ENCODE measurements around the gene PTGS2. TPM values are rescaled to one million over a fixed set of nuclear protein-coding genes. Genes with fewer than 3 reads are reported as not detected.
"Not testable (repeated sequence)": the region's sequence is repeated elsewhere in the genome, so short reads cannot be mapped to it uniquely, and the experiment has no call there.

PTGS2 gene
- total RNA-seq, 1 experiment from 2014 or later, result not detected

GRCh38 chr1:186670297-186671135, 9.7 kb downstream of the PTGS2 start:
- no peak for DNase-seq (ENCODE audit: low read depth)

DNA sequence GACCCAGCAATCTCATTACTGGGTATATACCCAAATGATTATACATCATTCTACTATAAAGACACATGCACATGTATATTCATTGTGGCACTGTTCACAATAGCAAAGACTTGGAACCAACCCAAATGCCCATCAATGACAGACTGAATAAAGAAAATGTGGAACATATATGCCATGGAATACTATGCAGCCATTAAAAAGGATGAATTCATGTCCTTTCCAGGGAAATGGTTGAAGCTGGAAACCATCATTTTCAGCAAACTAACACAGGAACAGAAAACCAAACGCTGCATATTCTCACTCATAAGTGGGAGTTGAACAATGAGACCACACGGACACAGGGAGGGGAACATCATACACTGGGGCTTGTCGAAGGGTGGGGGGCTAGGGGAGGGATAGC, 10.4 kb downstream of the PTGS2 start:
- DNase-seq (ENCODE audit: low read depth), result not testable (repeated sequence)

DNA sequence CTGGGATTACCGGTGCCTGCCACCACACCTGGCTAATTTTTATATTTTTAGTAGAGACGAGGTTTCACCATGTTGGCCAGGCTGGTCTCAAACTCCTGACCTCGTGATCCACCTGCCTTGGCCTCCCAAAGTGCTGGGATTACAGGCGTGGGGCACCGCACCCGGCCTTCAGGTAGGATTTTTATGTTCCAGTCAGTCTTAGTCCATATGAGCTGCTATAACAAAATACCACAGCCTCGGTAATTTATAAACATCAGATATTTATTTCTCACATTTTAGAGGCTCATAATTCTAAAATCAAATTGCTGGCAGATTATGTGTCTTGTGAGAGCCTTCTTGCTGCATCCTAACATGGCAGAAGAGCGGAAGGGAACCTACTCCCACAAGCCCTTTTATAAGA, 16.0 kb downstream of the PTGS2 start:
- not testable (repeated sequence) for DNase-seq (ENCODE audit: low read depth)

GRCh38 chr1:186662752-186663151, 17.5 kb downstream of the PTGS2 start:
- no peak for DNase-seq (ENCODE audit: low read depth)

DNA sequence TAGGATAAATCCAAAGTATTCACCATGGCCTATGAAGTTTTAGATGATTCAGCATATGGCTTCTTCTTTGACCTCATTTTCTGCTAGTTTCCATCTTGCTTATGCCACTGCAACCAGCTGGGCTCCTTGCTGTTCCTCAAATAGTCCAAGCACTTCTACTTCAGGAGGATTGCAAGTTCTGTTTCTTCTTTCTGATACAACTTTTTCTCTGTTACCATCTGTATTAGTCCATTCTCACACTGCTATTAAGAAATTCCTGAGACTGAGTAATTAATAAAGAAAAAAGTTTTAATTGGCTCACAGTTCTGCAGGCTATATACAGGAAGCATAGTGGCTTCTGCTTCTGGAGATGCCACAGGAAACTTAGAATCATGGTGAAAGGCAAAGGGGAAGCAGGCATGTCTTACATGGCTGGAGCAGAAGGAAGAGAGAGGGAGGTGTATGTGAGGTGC, 20.3 kb downstream of the PTGS2 start:
- no peak for DNase-seq (ENCODE audit: low read depth)

- no peak for DNase-seq (ENCODE audit: low read depth)
These were observed 21.2 kb downstream of the PTGS2 start for GRCh38 chr1:186658999-186659398.

DNA sequence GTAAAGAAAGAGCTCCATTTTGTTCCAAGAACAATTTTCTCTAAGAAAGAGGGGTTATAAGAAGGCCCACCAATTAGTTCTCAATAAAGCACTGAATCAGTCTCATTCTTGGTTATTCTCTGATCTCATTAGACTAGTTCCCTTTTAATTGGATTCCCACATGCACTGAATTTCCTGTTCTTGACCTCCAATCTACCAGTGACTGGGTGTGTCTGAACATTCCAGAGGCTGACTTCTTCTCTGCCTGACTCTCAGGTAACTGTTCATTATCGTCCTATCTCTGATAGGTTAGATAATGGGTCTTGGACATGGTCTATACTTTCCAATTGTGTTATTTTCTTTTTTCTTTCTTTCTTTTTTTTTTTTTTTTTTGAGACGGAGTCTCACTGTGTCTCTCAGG, 22.7 kb downstream of the PTGS2 start:
- no peak for DNase-seq (ENCODE audit: low read depth)

GRCh38 chr1:186655876-186656275, 24.3 kb downstream of the PTGS2 start:
- DNase-seq (ENCODE audit: low read depth), result no peak

- DNase-seq (ENCODE audit: low read depth), result no peak
These were observed 25.5 kb downstream of the PTGS2 start for GRCh38 chr1:186654741-186655140.

DNA sequence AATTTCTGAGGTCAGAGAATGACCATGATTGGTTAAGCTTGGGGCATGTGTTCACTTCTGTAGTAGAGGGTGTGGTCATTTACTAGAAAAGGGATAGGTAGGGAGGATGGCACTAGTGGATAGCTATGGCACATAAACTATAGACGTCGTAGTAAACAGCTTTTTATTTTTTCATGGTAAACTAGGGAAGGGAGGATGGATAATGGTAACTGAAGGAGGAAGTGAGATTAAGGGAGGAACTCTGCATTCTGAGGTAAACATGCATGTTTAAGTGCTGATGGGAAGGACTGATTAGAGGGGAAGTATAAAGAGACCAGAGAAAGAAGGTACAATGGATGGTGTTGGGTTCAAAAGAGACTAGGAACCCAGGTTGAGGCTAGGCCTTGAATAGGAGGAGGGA, 26.9 kb downstream of the PTGS2 start:
- no peak for DNase-seq (ENCODE audit: low read depth)

- no peak for DNase-seq (ENCODE audit: low read depth)
These were observed 31.6 kb downstream of the PTGS2 start for GRCh38 chr1:186648613-186649012.

DNA sequence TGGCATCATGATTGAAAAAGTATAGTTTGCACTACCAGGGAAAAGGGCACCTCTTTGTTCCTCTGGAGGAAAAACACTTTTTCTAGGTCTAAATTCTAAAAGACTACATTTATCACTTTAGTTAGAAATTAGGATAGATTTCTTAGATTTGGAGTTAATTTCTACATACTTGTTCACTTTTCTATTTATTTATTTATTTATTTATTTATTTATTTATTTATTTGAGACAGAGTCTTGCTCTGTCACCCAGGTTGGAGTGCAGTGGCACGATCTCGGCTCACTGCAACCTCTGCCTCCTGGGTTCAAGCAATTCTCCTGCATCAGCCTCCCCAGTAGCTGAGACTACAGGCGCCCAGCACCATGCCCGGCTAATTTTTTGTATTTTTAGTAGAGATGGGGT, 32.2 kb downstream of the PTGS2 start:
- not testable (repeated sequence) for DNase-seq (ENCODE audit: low read depth)

- DNase-seq (ENCODE audit: low read depth), result no peak
These were observed 36.6 kb downstream of the PTGS2 start for GRCh38 chr1:186643614-186644013.

DNA sequence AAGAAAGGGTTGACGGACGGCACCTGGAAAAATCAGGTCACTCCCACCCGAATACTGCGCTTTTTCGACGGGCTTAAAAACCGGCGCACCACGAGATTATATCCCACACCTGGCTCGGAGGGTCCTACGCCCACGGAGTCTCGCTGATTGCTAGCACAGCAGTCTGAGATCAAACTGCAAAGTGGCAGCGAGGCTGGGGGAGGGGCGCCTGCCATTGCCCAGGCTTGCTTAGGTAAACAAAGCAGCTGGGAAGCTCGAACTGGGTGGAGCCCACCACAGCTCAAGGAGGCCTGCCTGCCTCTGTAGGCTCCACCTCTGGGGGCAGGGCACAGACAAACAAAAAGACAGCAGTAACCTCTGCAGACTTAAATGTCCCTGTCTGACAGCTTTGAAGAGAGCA, 42.7 kb downstream of the PTGS2 start:
- not testable (repeated sequence) for DNase-seq (ENCODE audit: low read depth)

DNA sequence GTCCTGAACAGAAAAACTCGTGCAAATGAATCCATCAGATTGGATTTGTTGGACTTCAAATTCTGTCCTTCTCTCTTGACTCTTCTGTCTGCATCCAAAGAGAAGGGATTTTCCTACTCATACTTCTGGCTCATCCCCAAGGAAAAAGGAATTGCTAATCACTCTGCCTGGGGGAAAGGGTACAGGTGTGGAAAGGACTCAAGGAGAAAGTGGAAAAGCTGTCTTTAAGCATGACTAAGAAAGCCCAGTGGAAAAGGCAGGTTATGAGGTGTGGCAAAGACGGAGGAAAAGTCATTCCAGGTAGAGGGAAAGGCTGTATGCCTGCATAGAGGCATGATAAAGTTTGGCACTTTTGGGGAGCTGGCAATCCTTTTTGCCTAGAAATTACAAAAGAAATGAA, 43.4 kb downstream of the PTGS2 start:
- DNase-seq (ENCODE audit: low read depth), result no peak

GRCh38 chr1:186634511-186634910, 45.7 kb downstream of the PTGS2 start:
- DNase-seq (ENCODE audit: low read depth), result no peak

- no peak for DNase-seq (ENCODE audit: low read depth)
These were observed 47.1 kb downstream of the PTGS2 start for GRCh38 chr1:186633116-186633515.

GRCh38 chr1:186629341-186629740, 50.9 kb downstream of the PTGS2 start:
- DNase-seq (ENCODE audit: low read depth), result no peak

GRCh38 chr1:186628910-186629309, 51.3 kb downstream of the PTGS2 start:
- DNase-seq (ENCODE audit: low read depth), result no peak

DNA sequence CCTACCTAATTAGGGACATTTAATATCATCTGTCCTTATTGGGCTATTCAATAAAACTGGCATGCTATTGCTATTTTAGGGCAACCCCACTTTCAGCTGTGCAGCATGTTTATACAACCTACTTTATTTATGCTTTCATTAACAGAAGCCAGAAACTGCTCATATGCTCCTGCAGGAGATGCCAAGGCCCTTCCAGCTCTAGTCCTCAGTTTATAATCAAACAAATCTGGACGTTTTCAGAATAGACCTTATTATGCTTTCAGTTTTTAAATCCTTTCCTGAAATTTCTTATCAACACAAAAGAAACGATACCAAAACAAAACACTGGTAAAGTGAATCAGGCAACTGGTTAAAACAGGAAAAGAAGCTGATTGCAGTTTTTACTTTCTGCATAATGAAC, 53.2 kb downstream of the PTGS2 start:
- no peak for DNase-seq (ENCODE audit: low read depth)

- DNase-seq (ENCODE audit: low read depth), result no peak
These were observed 53.8 kb downstream of the PTGS2 start for GRCh38 chr1:186626356-186626932.

DNA sequence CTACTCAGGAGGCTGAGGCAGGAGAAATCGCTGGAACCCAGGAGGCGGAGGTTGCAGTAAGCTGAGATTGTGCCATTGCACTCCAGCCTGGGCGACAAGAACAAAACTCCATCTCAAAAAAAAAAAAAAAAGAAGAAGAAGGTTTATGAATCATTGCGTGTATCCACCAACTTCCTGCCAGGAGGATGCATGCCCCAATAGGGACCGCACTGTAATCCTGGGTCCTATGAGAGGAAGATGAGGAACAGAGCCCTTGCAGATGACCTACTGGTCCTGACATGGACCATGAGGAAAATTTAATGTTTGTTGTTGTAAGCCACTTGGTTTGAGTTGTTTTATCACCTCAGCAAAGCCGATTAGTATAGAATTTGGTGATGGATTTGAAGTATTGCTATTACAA, 56.7 kb downstream of the PTGS2 start:
- no peak for DNase-seq (ENCODE audit: low read depth)

All from LHCN-M2 (cell line).